NCI-H2029 (cell line): ENCODE data around the gene UPP2.

Experiments
- DNase-seq: peaks from one replicate; lab custom pipeline; 2025; lab: John Stamatoyannopoulos, UW

UPP2 gene

DNA sequence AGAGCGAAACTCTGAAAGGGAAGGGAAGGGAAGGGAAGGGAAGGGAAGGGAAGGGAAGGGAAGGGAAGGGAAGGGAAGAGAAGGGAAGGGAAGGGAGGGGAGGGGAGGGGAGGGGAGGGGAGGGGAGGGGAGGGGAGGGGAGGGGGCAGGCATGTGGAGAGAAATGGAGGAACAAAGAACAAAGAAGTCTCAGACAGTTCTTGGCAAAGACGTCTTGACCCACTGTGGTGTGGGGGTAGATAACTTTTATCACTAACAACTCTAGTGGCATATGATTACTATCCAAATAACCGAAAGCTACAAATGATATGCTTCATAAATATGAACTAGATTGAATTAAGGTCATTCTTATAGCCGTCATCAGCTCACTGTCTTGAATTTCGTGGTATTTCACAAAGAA is 3.2 kb downstream of the UPP2 start:
- no peak for DNase-seq

DNA sequence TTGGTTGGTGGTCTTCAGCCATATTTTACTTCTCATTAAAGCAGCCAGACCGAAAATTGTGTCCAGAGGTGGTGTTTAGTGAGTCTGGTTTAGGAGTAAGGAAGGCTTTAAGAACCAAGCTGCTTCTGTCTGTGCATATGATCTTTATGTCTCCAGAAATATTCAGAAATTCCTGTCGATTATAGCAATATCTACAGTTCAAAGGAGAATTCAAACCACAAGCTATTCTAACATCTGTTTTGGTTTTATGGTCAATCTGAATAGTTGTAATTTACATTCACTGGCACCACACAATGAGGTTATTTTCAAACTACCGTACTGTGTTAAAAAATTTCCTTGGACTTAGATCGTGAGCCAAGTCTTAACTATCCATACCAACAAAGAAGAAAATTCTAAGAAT is 11.3 kb downstream of the UPP2 start:
- no peak for DNase-seq

DNA sequence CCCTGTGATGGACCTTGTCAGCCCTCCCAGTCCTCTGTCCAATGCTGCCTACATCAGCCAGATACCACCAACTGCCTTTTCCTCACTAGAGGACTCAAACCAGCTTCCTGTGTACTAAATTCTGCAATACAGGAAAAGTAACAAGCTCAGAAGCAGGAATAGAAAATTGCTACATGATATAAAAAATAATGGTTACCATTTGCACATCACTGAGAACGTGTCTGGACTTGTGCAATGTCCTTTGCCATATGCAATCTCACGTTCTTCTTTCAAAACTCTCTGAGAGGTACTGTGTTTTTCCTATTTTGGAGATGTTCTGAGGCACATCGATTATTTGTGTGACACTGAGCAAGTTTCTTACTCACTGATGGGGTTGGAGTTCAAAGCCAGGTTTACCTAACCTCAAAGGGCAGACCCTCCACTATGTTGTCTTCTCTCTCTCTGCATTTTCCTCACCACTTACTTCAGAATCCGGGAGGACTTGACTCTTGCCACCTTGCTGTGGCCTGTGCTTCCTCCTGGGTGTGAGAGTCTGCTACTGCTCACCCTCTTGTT is 12.1 kb downstream of the UPP2 start:
- DNase-seq: no peak

DNA sequence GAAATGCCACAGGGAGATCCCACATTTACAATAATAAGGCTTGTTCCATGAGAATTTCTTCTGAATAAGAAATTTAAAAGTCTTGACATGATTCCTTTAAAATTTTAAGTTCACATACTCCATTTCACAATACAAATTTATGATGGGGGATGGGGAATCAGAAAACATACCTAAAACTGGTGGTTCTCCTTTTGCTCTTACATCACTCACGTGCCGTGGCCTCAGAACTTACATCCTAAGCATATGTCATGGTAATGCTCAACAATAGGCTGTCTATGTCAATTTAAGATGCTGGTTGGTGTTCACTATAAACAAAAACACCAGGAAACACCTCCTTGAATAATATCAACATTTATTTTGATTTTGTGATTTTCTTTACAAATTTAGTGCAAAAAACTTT is 12.8 kb downstream of the UPP2 start:
- no peak for DNase-seq

DNA sequence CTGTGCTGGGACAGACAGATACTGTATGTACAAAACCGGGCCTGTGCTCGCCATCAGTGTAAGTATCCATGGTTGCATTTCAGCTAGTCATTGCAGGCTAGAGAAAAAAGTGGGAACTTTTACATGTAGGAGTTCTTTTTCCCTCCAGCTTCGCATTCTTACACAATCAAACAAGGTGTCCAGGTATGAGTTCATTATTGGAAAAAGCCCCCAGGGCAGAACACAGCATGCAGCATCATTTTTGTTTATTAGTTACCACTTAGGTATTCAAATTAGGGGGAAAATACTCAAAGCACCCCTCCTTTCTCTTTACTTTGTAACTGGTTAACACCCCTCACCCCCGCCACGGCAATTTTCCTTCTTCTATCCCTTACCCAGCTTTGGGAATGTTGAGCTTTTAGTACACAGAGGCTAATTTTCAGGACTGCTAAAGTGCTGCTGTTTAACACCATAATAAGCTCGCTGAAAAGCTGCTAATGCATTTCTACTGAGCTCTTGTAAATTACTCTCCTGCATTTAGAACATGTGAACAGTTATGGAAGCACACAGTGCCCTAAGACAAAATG is 13.6 kb downstream of the UPP2 start:
- DNase-seq: no peak

DNA sequence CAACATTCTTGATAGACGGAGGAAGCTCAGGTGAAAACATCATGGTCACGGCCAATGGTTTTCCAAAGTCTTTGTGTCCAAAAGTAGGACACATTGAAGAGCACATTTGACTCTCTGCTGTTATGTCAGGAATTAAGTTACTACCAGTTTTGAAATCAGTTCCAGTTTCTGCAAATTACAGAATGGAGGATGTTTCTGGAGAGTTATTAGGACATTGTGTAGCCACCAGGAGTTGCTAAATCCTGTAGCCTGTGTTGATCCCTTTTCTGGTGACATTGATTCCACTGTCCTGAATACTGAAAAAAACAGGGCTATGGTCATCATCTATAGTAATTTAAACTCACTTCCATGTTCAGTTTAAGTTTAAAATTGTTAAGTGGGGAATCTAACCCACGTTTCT is 15.3 kb downstream of the UPP2 start:
- no peak for DNase-seq

DNA sequence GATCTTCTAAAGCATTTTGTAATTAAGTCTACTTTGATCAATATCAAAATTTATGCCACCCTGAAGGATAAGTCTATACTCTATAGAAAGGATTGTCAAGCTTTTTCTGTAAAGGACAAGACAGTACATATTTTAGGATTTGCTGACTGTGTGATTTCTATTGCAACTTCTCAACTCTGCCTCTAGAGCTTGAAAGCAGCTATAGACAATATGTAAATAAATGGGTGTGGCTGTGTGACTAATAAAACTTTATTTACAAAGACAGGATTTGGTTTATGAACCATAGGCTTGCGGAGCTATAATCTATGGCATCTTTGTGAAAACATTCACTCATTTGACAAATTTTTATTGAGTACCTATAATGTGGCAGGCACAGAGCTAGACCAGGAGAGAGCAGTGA is 18.4 kb downstream of the UPP2 start:
- DNase-seq: no peak

DNA sequence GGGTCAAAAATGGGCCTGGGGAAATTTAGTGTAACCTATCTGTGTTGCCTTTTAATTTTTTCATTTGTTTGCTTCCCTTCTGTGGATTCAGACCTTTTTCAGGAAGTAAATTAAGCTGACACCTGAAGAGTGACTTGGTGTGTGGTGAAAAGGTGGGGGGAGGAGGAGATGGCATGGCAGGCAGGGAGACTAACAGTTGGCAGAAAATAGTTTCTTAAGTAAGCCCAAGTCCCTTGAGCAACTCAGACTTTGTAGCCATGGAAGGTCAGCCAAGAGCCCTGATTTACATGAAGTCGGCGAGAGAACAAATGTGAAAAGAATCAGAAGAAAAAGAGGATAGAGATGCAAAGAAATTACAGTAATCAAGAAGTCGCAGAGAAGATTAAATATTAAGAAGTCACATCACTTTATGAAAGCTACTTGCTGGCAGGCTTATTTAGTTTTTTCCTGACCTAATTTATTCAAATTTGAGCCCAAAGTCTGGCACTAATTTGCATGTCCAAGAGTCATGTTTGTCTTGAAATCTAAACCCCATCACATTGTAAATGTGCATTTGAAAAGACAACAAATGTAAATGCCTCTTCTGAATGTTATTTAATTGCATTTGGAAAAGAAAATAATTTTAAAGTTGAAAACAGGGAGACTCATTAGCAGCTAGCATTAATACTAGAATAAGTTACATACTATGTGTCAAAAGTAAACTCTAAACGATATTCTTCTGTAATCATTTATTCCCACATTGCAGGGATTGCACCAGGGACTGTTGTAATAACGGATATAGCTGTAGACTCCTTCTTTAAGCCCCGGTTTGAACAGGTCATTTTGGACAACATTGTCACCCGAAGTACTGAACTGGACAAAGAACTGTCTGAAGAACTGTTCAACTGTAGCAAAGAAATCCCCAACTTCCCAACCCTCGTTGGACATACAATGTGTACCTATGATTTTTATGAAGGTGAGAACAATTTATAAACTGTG is 19.3 kb downstream of the UPP2 start:
- peak; percentile 52 for DNase-seq

DNA sequence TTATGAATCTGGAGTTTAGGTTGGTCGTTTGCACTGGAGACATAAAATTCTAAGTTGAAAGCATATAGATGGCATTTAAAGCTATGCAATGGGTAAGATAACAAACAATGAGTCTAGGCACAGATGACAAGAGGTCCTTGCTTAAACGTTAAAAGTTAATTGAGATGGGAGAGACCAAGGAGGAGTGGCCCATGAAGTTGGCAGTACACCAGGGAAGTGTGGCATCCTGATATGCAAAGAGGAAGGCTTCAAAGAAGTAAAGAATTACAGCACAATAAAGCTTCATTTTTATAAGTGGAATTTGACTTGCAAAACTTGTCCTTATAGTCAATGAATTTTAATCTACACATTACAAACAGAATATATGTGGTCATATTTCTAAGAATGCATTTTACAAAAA is 23.2 kb downstream of the UPP2 start:
- DNase-seq: no peak

DNA sequence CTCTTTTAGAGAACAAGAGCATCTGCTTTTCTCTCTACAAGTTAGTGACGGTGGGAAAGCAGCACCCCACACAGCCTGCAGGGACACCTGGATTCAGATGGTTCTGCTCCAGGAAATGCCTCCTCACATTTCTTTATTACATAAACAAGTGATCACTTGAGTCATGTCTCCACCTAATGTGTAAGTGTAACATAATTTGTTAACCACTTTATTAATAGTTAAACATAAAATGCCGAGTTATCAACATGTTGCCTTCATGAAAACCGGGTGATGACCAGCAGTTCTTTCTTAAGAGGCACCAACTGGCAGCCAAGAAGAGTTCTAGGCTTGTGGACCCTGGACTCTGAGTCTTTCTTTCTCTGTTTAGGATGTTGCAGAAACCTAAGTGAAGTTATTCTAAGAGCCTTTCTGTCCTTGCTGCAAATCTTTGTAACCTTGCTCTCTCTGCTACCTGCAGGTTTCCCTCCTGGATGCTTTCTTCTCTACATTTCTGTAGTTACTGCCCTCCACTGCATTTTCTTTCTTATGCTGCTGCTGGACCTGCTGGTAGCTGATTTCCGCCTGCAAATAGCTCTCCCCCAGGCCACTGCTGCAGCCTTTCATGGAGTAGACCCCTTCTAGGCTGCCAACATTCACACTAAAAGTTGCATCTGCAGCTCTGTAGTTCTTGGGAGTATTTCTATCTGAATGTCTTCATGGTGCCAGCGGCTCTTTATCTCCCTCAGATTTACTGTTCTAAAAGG is 24.3 kb downstream of the UPP2 start:
- DNase-seq: peak; percentile 21

DNA sequence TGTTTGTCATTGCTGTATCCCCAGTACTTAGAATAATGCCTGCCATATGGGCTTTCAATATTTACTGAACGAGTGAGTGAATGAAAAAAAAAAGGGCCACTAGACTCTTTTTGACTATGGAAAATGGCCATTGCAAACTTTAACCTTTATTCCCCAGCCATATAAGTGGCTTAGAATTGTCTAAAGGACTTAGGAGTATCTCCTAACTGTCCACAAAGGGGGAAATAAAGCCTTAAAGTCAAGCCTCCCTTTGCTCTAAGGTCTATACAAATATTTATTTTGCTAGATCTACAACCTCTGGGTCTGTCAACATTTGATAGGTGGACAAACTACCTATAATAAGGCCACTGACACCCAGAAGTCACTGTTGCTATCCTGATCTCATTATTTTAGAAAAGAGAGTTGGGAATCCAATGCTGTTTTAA is 25.7 kb downstream of the UPP2 start:
- peak; percentile 28 for DNase-seq

DNA sequence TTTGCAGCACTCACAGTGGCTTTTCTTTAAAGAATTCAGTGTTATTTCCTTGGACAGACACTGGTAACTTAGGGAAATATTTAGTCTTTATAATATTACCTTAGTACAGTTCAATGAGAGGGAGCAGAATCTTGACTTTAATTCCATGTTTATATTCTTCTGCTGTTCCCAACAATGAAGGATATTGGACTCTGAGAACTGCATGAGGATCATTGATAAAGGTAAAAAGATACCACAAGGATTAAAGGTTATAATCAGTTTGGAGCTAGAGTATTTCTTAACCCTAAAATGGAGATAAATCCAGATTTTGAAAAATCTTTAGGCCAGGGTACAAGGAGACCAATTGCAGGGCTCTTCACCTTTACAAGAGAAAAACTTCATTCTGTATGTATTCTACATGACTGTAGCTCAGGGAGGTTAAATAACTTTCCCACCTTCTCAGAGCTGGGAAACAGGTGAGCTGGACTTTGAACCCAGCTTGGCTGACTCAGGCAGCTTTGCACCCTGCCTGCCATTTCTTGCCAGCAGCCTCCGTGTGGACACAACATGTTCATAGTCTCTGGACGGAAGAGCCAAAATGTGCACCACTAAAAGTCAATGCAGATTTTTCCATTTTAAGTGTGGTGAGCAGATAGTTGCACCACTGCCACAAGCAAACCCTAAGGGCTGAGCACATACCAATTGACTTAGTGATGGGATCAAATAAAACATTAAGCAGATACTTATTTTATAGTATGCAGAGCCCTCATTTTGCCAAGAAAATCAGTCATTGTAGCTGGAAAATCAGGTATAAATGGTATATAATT is 26.7 kb downstream of the UPP2 start:
- DNase-seq: no peak

DNA sequence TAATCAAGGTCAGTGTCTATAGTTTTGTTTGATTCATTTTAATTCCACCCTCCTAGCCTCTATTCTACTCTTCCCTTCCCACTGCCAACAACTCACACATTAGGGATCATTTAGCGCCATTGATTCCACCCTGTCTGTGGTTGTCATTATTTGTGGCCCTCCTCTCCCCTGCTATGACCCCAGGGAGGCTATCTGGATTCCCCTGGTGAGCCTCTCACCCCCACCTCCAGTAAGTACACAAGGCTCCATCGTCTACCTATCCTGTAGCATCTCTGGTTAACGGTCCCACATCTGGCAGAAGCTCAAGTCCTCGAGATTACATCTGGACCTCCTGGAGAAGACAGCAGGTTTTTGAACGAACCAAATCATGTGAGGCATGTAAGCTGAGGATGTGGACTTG is 27.4 kb downstream of the UPP2 start:
- no peak for DNase-seq

DNA sequence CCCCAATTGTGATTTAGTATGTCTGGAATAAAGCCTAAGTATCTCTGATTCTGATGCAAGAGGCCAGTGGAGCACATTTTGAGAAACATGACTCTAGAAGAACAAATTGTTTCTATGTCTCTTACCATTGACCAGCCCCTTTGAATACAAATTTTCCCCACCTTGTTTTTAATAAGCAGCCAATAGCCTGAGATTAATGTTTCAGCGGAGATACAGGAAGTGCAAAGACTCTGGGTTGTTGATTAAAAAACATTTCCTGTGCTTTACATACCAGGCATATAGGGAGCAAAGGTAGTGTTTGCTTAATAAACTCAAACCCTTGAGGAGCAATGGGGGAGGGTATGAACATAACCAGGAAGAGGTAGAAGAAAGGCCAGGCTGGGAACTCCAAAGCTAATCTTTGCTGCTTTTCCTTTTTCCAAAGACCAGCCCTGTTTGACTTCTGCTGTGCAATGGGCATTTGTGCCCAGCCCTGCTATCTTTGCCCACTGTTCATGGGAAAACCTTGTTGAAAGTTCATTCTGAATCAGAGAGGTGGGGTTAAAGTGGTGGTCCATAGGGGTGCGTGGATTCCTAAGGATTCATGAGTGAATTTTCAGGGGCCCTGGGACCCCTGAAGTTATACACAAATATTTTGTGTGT is 29.3 kb downstream of the UPP2 start:
- no peak for DNase-seq

DNA sequence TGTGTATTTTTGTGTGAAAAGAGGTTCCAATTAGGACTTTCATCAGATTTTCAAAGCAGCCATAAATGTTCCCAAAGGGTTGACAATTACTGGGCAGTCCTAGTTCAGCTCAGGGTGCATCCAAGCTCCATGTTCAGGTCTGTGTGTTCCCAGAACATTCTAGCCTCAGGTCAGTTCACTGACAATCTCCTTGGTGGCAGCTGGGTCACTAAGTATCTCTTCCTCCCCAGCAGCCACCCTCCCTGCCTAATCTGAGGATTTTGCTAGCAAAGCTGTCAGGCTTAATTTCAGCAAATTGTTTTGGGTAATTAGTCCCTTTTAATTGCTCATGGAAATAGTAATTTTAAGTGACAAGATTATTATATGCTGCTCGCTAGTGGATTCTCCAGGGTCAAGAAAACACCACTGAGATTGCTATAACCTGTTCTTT is 29.8 kb downstream of the UPP2 start:
- DNase-seq: no peak

DNA sequence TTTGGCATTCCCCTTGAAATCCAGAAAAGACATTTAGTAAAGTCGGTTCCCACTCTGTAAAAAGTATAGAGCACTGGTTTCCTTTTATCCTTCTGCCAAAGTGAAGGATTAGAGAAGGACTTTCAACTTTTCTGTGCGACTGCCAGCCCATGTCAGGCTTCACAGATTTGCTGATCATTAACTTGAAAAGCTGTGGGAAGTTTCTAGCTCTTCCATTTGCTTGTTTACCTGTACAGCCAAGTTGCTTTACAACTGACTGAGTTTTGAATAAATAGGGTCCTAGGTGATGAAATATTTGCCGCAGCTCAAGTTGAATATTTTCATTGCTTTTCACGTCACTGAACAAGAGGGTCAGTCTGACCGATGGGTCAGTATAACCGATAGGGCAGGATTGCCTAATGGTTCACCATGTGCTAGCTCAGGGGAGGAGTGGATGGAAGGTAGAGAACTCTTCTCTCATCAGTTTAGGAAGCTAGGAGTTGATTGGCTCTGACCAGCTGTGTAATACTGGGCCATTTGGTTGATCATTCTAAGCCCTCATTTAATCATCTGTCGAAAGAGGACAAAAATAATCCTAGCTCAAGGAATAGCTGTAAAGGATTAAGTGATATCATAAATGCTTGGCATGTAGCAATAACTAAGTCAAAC is 30.4 kb downstream of the UPP2 start:
- no peak for DNase-seq

DNA sequence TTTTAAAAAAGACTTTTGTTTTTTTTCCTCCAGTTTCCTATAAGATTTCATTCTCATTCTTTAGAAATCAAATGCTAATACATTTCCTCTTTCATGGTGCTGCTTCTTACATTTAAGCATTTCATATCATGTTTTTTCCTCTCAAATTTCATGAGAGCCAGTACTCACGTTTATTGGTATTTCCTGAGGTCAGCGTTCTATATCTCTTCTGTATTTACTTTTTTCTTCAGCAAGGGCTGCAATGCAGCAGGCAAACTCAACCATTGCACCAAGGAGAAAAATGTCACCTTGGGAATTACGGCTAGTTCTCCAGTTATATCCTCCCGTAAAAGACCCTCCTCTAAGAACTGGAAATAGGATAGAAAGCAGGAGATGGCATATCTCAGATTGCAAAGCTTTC is 32.4 kb downstream of the UPP2 start:
- DNase-seq: no peak

DNA sequence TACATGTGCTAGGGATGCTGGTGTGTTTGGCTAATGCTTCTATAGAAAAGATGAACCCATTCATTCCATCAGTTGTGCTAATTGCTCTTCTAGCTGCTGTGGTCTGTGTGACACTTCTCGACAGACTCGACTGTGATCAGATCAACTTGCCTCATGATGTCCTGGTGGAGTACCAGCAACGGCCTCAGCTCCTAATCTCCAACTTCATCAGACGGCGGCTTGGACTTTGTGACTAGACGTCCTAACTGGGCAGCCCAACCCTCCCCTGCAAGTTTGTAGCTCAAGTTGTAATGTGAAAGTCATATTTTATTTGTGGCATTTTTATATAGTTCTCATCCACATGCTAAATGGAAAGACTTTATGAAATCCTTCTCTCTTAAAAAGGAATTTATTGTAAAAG is 33.0 kb downstream of the UPP2 start:
- DNase-seq: no peak

DNA sequence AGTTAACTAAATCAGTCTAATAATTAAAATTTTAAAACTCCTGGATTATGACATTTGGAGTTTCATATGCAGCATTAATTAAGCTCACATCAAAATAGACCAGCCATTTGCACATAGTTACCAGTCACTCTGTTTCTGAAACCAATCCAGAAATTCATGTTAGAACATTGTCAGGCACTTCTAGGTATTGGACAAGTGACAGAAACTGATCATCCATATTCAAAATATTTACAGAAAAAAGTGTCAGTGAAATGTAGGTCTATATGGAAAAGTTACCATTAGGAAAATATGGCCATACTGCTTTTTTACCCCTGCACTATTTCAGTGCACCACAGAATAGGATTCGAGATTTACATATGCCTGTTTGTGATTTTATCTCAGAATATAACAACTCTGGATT is 33.4 kb downstream of the UPP2 start:
- no peak for DNase-seq

DNA sequence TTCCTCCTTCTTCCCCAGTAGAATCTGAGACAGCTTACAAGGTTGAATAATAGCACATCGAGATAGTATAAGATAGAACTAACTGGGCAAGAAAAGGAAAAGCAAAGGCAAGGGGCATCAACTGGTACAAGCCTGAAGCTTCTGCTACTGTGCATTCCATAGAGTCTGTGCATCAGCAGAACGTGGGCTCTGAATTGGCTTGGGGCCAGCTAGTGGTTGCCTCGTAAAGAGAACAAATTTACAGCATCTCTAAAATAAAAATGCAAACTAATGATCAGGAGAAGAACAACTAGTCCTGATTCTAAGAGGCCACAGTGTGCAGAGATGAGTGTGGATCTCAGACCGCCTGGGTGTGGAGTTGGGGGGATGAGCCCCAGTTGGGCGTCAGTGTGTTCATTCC is 36.6 kb downstream of the UPP2 start:
- DNase-seq: no peak

DNA sequence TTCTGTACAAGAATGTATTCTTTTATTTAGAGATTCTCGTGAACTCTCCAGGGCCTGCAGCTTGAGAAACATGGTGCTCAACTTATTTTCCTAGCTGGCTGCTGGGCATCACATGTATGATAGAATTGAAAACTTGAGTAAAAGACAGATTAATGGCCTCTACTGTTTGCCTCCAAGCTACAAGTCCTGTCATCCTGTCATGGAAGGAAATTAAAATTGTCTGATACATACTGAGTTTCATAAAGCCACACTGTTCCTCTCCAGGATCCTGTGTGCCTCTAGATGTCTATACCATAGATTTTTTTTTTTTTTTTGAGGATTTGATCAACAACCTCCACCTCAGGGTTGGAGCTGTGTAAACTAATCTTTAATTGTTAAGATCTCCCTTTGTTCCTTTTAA is 38.5 kb downstream of the UPP2 start:
- DNase-seq: no peak
